HepG2 (cell line): ENCODE results near the gene EIF6. TPM values are rescaled to one million over a fixed set of nuclear protein-coding genes. Genes with fewer than 3 reads are reported as not detected.

Experiments
- ARID3A ChIP-seq: IDR thresholded peaks from 2 replicates; pipeline ENCODE4 v1.6.1; 2012; ENCODE audit warnings: low read depth, low read length, improper control_type of control experiment
- CEBPB ChIP-seq: IDR thresholded peaks from 2 replicates; pipeline ENCODE4 v1.6.1; 2011; ENCODE audit warnings: low read depth, low read length, improper control_type of control experiment, borderline replicate concordance
- DNMT3B ChIP-seq: conservative IDR thresholded peaks from 2 replicates; pipeline ENCODE4 v1.6.1; 2016; ENCODE audit warnings: missing biosample characterization, control low read depth
- ESRRA ChIP-seq: sonication (generic); formaldehyde crosslinking; IDR thresholded peaks from 2 replicates; pipeline ENCODE4 v1.5.1; 2020; ENCODE audit warnings: mild to moderate bottlenecking, low read depth, missing genetic modification reagents
- FOXC1 ChIP-seq: sonication (generic); formaldehyde crosslinking; IDR thresholded peaks from 2 replicates; pipeline ENCODE4 v1.8.0; 2022; ENCODE audit warnings: mild to moderate bottlenecking, missing genetic modification reagents, borderline replicate concordance
- HNF1B ChIP-seq: sonication (generic); formaldehyde crosslinking; IDR thresholded peaks from 2 replicates; pipeline ENCODE4 v1.5.1; 2020; ENCODE audit warnings: mild to moderate bottlenecking, moderate library complexity, missing genetic modification reagents
- IRF9 ChIP-seq: sonication (generic); formaldehyde crosslinking; IDR thresholded peaks from 2 replicates; pipeline ENCODE4 v1.8.0; 2022; ENCODE audit warnings: missing genetic modification reagents, mild to moderate bottlenecking, borderline replicate concordance
- NR0B2 ChIP-seq: sonication (generic); formaldehyde crosslinking; IDR thresholded peaks from 2 replicates; pipeline ENCODE4 v1.4.0; 2020; ENCODE audit warnings: mild to moderate bottlenecking, missing genetic modification reagents
- PHF8 ChIP-seq: sonication (generic); formaldehyde crosslinking; IDR thresholded peaks from 2 replicates; pipeline ENCODE4 v1.5.0; 2020; ENCODE audit warnings: missing genetic modification reagents
- STAT5B ChIP-seq: sonication (generic); formaldehyde crosslinking; IDR thresholded peaks from 2 replicates; pipeline ENCODE4 v1.4.0; 2020; ENCODE audit warnings: missing genetic modification reagents
- THYN1 ChIP-seq: sonication (generic); formaldehyde crosslinking; IDR thresholded peaks from 2 replicates; pipeline ENCODE4 v1.8.1; 2023; ENCODE audit warnings: low read depth, mild to moderate bottlenecking, moderate library complexity, missing genetic modification reagents, borderline replicate concordance
- TRAFD1 ChIP-seq: sonication (generic); formaldehyde crosslinking; IDR thresholded peaks from 2 replicates; pipeline ENCODE4 v1.5.1; 2020; ENCODE audit warnings: missing genetic modification reagents, mild to moderate bottlenecking, borderline replicate concordance
- ZFP1 ChIP-seq: IDR thresholded peaks from 2 replicates; pipeline ENCODE4 v1.6.1; 2016
- ZNF121 ChIP-seq: sonication (generic); formaldehyde crosslinking; IDR thresholded peaks from 2 replicates; pipeline ENCODE4 v1.5.0; 2020; ENCODE audit warnings: mild to moderate bottlenecking, missing genetic modification reagents
- ZNF263 ChIP-seq: sonication (generic); formaldehyde crosslinking; IDR thresholded peaks from 2 replicates; pipeline ENCODE4 v1.4.0; 2020; ENCODE audit warnings: missing genetic modification reagents
- ZNF530 ChIP-seq: sonication (generic); formaldehyde crosslinking; IDR thresholded peaks from 2 replicates; pipeline ENCODE4 v1.5.0; 2020; ENCODE audit warnings: low read depth, mild to moderate bottlenecking, missing genetic modification reagents
- ZNF562 ChIP-seq: sonication (generic); formaldehyde crosslinking; IDR thresholded peaks from 2 replicates; pipeline ENCODE4 v1.8.0; 2022; ENCODE audit warnings: missing genetic modification reagents, borderline replicate concordance
- ZNF670 ChIP-seq: sonication (generic); formaldehyde crosslinking; IDR thresholded peaks from 2 replicates; pipeline ENCODE4 v1.8.0; 2022; ENCODE audit warnings: mild to moderate bottlenecking, missing genetic modification reagents, borderline replicate concordance
- ZNF761 ChIP-seq: sonication (generic); formaldehyde crosslinking; conservative IDR thresholded peaks from 2 replicates; pipeline ENCODE4 v1.4.0; 2020; ENCODE audit warnings: mild to moderate bottlenecking, missing genetic modification reagents
- ZUFSP ChIP-seq: sonication (generic); formaldehyde crosslinking; IDR thresholded peaks from 2 replicates; pipeline ENCODE4 v1.9.0; 2021; ENCODE audit warnings: missing genetic modification reagents, mild to moderate bottlenecking, borderline replicate concordance
- polyA plus RNA-seq, 8 experiments: library from polyadenylated mRNA; depleted of rRNA in 3 of 8; stranded (reverse) in 7 of 8; unstranded in 1 of 8; fragments of >200 nt; fragmentation: Illumina TruSeq in 4 of 8; extraction: Trizol in 4 of 8; gene quantifications; 2 replicates each; pipeline versions ENCODE4 v1.2.1 to v1.2.3, GENCODE V29; 2011 to 2016; ENCODE audit warnings: low read depth in 4 of 8, missing spikeins in 1 of 8, mixed read lengths in 1 of 8; ENCODE audit not compliant: insufficient read depth in 1 of 8
- total RNA-seq, 5 experiments: library from RNA; depleted of rRNA; stranded (reverse); fragments of >200 nt; fragmentation: Illumina TruSeq; extraction: Trizol; gene quantifications; 2 replicates each; pipeline ENCODE4 v1.2.3, GENCODE V29; 2016; ENCODE audit warnings: low read depth in 1 of 5

Gene EIF6
- total and polyA plus RNA-seq, 2 of the 13 experiments (the other 11 are each of a cell fraction or from before 2014, with no cell fraction given): 462 to 466 TPM

- peak; percentile 70; the same call in 1 of the 2 replicates for TF ChIP-seq ZNF121 (CRISPR knock-in tag)
- TF ChIP-seq THYN1 (CRISPR knock-in tag): no peak
- TF ChIP-seq ZNF263 (CRISPR knock-in tag): no peak
- TF ChIP-seq PHF8: no peak
- TF ChIP-seq ESRRA (CRISPR knock-in tag): peak; percentile 98
- no peak for TF ChIP-seq ZNF562
- no peak for TF ChIP-seq IRF9
- TF ChIP-seq HNF1B (CRISPR knock-in tag): no peak
- TF ChIP-seq STAT5B: no peak
- 0 out of 2 replicates have a peak, but pooled peaks have one; percentile 46 for TF ChIP-seq ZNF761 (CRISPR knock-in tag)
- no peak for TF ChIP-seq ZNF530 (CRISPR knock-in tag)
- 0 out of 2 replicates have a peak, but pooled peaks have one; percentile 42 for TF ChIP-seq NR0B2
- TF ChIP-seq ZUFSP (CRISPR knock-in tag): no peak
- no peak for TF ChIP-seq CEBPB
- no peak for TF ChIP-seq ZNF670
- no peak for TF ChIP-seq ZFP1 (CRISPR knock-in tag)
- TF ChIP-seq TRAFD1 (CRISPR knock-in tag): no peak
- TF ChIP-seq DNMT3B: no peak
- no peak for TF ChIP-seq ARID3A
- no peak for TF ChIP-seq FOXC1
Measured at GRCh38 chr20:35293303-35294292, 9.0 kb upstream of the EIF6 start (continued).
